ENCODE measurements around the gene PRR16.

The PRR16 gene

DNA sequence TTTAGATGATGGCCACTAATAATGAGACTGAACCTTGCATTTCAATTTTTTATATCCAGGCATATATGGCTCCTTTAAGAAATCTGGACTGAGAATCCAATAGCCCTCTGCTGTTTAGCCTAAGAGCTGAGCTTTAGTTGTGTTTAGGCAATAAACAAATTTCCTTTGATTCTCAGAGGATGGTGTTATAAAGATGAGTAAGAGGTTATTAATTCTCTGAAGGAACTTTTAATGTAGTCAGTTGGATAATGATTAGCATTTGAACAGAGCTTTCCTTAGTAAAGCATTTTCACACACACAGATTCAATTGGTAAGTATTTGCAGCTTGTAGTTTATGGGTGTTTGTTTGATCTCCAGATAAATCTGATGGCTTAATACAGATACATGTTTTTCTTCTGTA is 149.6 kb downstream of the PRR16 start:
- no peak for DNase-seq (ENCODE audit: low read depth in 1 of 2, low spot score in 1 of 2)
- no peak for TF ChIP-seq GABPA (IDR thresholded peaks at IDR 0.05; ENCODE audit: low read depth)
- no peak for TF ChIP-seq SPI1 (IDR thresholded peaks at IDR 0.05; ENCODE audit: borderline replicate concordance, low read depth)
- TF ChIP-seq REST (IDR thresholded peaks at IDR 0.05; ENCODE audit: insufficient replicate concordance, low read depth), result no peak
- TF ChIP-seq POLR2AphosphoS5 (IDR thresholded peaks at IDR 0.05; ENCODE audit: low read depth), result no peak
- TF ChIP-seq, protein P1, sequence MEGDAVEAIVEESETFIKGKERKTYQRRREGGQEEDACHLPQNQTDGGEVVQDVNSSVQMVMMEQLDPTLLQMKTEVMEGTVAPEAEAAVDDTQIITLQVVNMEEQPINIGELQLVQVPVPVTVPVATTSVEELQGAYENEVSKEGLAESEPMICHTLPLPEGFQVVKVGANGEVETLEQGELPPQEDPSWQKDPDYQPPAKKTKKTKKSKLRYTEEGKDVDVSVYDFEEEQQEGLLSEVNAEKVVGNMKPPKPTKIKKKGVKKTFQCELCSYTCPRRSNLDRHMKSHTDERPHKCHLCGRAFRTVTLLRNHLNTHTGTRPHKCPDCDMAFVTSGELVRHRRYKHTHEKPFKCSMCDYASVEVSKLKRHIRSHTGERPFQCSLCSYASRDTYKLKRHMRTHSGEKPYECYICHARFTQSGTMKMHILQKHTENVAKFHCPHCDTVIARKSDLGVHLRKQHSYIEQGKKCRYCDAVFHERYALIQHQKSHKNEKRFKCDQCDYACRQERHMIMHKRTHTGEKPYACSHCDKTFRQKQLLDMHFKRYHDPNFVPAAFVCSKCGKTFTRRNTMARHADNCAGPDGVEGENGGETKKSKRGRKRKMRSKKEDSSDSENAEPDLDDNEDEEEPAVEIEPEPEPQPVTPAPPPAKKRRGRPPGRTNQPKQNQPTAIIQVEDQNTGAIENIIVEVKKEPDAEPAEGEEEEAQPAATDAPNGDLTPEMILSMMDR (IDR thresholded peaks at IDR 0.05; ENCODE audit: insufficient read depth, low read length), result no peak
- H3K27me3 ChIP-seq (ENCODE audit: insufficient read depth, poor library complexity, severe bottlenecking), result no peaks in the 10 kb centered on the region
- H3K4me3 ChIP-seq (replicated peaks; ENCODE audit: insufficient read depth, low read length), result no peak overlapping the region
- no peak overlapping the region for H3K27ac ChIP-seq (replicated peaks)

DNA sequence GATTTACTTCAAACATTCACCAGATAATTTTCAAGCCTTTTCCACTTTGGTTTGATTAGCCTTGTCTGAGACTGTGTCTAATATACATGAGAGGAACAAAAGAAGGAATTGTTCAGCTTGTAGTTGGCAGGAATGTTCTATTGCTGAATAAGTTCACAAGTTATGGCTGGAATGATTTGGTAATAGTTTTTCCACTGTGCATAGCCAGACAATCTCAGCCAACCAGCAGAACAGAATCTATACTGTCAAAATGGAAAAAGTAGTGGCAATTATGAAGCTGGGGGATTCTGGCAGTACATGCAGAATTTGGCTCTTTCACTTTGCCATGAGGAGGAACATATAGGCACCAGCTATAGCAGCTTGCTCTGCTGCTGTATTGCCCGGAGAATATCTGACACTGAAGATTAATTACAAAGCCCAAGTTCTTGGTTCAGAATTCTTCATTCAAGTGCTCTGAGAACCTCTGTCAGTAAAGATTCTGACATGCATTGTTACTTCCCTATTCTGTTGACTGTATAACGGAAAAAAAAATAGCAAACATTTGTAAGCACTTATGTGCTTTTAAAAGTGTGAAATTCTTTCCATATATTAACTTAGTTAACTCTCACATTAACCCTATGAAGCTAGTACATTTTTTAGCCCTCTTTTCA is 150.6 kb downstream of the PRR16 start:
- TF ChIP-seq, protein P1 (IDR thresholded peaks at IDR 0.05; ENCODE audit: insufficient read depth, low read length), result no peak
- no peak for TF ChIP-seq GABPA (IDR thresholded peaks at IDR 0.05; ENCODE audit: low read depth)
- no peak for TF ChIP-seq REST (IDR thresholded peaks at IDR 0.05; ENCODE audit: insufficient replicate concordance, low read depth)
- no peak for TF ChIP-seq SPI1 (IDR thresholded peaks at IDR 0.05; ENCODE audit: borderline replicate concordance, low read depth)
- TF ChIP-seq POLR2AphosphoS5 (IDR thresholded peaks at IDR 0.05; ENCODE audit: low read depth), result no peak
- no peaks in the 10 kb centered on the region for H3K27me3 ChIP-seq (ENCODE audit: insufficient read depth, poor library complexity, severe bottlenecking)
- DNase-seq (ENCODE audit: low read depth in 1 of 2, low spot score in 1 of 2), result no peak
- H3K27ac ChIP-seq (replicated peaks), result no peak overlapping the region
- no peak overlapping the region for H3K4me3 ChIP-seq (replicated peaks; ENCODE audit: insufficient read depth, low read length)

GRCh38 chr5:120615967-120616645 is 152.0 kb downstream of the PRR16 start:
- TF ChIP-seq POLR2AphosphoS5 (IDR thresholded peaks at IDR 0.05; ENCODE audit: low read depth) (no peak), REST (IDR thresholded peaks at IDR 0.05; ENCODE audit: insufficient replicate concordance, low read depth) (no peak), GABPA (IDR thresholded peaks at IDR 0.05; ENCODE audit: low read depth) (no peak), SPI1 (IDR thresholded peaks at IDR 0.05; ENCODE audit: borderline replicate concordance, low read depth) (no peak)
- TF ChIP-seq, protein P1 (IDR thresholded peaks at IDR 0.05; ENCODE audit: insufficient read depth, low read length), result no peak
- no peak overlapping the region for H3K27ac ChIP-seq (replicated peaks)
- no peak for DNase-seq (ENCODE audit: low read depth in 1 of 2, low spot score in 1 of 2)

More at GRCh38 chr5:120615967-120616645, 152.0 kb downstream of the PRR16 start:
- H3K27me3 ChIP-seq (ENCODE audit: insufficient read depth, poor library complexity, severe bottlenecking), result no peaks in the 10 kb centered on the region
- no peak overlapping the region for H3K4me3 ChIP-seq (replicated peaks; ENCODE audit: insufficient read depth, low read length)
